ENCODE results near the gene HAT1.
A peak's percentile ranks its signal among the peaks of the same experiment; 100 is the strongest.
"Not testable (repeated sequence)": the region's sequence is repeated elsewhere in the genome, so short reads cannot be mapped to it uniquely, and the experiment has no call there.

The HAT1 gene, protein sequence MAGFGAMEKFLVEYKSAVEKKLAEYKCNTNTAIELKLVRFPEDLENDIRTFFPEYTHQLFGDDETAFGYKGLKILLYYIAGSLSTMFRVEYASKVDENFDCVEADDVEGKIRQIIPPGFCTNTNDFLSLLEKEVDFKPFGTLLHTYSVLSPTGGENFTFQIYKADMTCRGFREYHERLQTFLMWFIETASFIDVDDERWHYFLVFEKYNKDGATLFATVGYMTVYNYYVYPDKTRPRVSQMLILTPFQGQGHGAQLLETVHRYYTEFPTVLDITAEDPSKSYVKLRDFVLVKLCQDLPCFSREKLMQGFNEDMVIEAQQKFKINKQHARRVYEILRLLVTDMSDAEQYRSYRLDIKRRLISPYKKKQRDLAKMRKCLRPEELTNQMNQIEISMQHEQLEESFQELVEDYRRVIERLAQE

DNA sequence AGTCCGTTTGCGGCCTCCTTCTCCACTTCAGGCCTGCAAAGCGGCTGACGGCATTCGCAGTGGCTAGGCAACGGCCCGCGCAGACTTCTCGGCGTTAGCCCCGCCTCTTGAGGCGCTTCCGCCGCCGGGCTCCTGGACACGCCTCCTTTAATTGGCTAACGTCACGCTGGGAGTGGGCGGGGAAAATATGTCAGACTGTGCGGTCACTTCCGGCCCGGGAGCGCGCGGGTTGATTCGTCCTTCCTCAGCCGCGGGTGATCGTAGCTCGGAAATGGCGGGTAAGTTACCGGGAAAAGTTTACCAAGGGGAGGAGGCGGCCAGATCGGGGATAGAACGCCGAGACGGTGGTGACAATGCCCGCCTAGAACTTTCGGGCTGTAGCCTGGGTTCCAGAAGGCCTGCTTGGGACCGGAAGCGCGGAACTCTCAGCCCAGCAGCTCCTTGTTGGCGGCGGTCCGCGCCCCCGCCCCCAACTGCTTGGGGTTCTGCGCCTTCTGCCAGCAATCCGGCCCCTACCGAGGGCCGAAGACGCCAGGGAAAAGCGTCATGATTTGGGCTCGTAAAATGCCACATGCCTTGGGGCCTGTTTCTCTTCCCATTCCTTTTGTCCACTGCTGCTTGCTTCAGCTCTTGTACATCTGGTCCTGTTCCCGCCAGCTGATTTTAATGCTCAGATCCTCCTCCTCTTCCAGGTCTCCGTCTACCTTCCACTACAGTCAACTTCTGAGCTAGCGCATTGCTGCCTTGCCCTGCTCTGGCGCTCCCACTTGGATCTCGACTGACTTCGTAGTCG, at the start of gene HAT1:
HAT1 (plus strand) TSS at position 232 of the 793 bp plus-strand sequence; CDS start at position 272, 40 bp downstream.
- DNase-seq (ENCODE audit: low read depth in 2 of 2): peak; percentile 94 to 97

DNA sequence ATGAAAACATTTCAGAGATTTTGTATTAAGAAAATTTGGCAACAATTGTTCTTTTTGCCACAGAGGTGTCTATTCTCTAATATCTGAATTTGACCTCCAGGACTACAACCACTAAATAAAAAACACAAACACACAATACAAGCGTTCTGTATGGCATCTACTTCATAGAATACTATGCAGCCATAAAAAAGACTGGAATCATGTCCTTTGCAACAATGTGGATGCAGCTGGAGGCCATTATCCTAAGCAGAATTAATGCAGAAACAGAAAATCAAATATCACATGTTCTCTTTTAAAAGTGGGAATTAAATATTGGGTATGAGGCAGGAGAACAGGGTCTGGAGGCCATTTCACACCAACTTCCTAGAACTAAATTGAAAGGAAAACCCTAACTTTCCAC, 47.7 kb upstream of the HAT1 start:
- DNase-seq (ENCODE audit: low read depth in 2 of 2): no peak

GRCh38 chr2:171874963-171875362, 47.3 kb upstream of the HAT1 start:
- DNase-seq (ENCODE audit: low read depth in 2 of 2): no peak

- DNase-seq (ENCODE audit: low read depth in 2 of 2): no peak
These were observed 43.7 kb upstream of the HAT1 start for GRCh38 chr2:171878481-171878993.

DNA sequence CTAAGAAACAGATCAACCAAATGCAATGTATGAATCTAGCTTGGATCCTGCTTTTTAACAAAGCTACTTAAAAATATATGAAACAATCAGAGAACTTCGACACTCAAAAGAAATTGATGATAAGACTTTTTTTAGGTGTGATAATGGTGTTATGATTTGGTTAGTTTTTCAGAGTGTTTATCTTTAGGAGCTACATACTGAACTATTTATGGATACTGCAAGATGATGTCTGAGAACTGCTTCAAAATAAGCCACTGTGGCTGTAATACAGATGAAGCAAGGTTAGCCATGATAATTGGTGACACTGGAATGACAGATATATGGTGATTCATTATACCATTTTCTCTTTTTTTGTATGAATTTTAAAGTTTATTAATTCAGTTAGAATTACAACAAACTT, 42.4 kb upstream of the HAT1 start:
- no peak for DNase-seq (ENCODE audit: low read depth in 2 of 2)

DNA sequence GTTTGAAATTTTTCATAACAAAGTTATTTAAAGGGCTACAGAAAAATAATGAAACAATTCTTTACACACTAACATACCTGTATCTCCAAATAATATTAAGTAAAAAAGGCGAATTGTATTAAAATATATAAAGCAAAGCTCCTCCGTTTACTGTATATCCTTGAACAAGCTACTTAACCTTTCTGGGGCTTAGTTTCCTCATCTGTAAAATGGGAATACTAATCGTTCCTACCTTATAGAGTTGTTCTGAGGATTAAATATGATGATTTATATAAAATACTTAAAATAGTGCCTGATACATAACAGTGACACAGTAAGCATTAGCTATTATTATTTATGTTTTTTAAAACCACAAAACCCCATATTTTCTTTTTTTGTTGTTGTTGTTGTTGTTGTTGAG, 41.5 kb upstream of the HAT1 start:
- DNase-seq (ENCODE audit: low read depth in 2 of 2): no peak

GRCh38 chr2:171882089-171882769, 40.0 kb upstream of the HAT1 start:
- no peak for DNase-seq (ENCODE audit: low read depth in 2 of 2)

DNA sequence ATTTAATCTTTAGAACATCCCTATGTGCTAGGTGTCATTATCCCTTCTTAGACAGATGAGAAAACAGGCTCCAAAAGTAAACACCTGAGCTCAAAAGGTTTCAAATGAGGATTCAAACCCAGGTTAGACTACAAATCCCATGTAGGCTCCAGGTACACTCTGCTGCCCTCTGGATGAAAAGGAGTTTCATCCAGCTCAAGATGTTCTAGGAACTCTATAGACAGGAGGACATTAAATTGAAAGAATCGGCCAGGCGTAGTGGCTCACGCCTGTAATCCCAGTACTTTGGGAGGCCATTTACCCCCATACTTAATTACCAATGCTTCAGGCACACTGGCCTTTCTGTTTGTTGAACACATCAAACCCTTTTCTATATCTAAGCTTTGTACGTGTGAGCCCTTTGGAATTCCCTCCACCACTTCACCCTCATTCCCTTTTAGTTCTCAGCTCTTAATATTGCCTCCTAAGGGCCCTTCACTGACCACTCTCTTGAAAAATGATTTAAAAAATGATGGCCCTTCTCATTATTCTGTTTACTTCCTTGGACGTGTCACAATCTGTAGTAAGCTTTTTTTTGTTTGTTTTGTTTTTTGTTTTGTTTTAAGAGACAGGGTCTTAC, 38.9 kb upstream of the HAT1 start:
- DNase-seq (ENCODE audit: low read depth in 2 of 2): no peak

- no peak for DNase-seq (ENCODE audit: low read depth in 2 of 2)
These were observed 32.9 kb upstream of the HAT1 start for GRCh38 chr2:171889333-171889732.

DNA sequence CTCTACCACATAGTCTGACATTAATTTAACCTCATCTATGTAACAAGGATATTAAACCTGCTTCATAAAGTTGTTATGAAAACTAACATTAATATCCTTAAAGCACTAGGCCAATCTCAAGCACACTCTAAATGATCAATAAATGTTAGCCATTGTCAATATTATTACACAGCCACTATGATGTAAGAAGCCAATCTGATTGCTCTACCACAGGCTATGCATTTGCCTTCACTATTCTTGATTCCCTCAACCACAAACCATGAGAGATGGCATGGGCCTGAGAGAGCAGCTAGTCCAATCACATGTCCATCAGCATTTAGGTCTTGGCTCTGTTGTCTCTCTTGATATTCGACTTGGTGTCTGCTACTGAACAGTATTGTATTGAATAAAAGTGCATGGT, 32.5 kb upstream of the HAT1 start:
- no peak for DNase-seq (ENCODE audit: low read depth in 2 of 2)

DNA sequence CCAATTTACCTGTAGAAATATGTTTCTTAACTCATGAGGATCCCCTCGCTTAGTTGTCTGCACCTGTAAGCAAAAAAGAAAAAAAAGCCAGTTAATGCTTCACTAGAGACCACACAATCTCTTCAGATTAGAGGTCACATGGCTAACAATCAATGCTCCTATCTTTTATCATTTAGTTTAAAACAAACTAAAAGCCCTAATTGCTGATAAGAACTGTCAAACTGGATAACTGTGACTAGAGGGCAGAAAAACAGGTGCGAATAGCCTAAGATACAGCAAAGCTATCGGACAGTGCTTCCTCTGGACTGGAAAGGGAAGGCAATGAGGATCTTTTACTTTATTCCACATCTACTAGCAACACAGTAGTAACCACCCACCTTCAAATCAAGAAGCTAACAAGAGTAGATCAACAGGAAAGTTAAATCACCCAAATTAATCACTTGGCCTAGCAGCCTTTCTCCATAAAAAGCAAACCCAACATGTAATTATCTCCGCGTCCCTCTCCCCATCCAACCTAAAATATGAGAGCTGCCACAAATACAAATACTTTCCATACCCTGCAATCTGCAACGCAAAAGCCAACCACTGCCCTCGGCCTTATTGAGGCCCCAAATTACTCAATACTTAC, 29.0 kb upstream of the HAT1 start:
- DNase-seq (ENCODE audit: low read depth in 2 of 2): no peak

GRCh38 chr2:171893824-171894611, 28.2 kb upstream of the HAT1 start, which contains the start of gene SLC25A12:
Gene SLC25A12 (minus strand): TSS chr2:171894244. CDS start chr2:171894214, 30 bp downstream.
- peak; percentile 34 to 69 for DNase-seq (ENCODE audit: low read depth in 2 of 2)

DNA sequence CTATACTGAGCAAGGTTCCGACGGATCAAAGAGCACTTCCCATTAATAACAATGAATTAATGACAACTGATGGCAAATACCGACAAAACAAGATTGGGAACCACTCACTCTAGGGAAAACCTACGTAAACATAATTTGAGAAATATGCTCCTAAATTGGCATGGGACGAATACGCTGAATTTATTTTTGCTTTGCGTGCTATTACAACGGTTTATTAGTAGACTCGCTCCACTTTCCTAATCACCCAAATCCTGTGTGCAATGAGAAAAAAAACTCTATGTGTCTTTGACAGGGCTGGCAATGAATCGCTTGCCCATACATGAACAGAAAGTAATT, 27.7 kb upstream of the HAT1 start:
- DNase-seq (ENCODE audit: low read depth in 2 of 2): no peak

GRCh38 chr2:171895786-171896185, 26.5 kb upstream of the HAT1 start:
- no peak for DNase-seq (ENCODE audit: low read depth in 2 of 2)

GRCh38 chr2:171899623-171900282, 22.5 kb upstream of the HAT1 start:
- DNase-seq (ENCODE audit: low read depth in 2 of 2): not testable (repeated sequence)

DNA sequence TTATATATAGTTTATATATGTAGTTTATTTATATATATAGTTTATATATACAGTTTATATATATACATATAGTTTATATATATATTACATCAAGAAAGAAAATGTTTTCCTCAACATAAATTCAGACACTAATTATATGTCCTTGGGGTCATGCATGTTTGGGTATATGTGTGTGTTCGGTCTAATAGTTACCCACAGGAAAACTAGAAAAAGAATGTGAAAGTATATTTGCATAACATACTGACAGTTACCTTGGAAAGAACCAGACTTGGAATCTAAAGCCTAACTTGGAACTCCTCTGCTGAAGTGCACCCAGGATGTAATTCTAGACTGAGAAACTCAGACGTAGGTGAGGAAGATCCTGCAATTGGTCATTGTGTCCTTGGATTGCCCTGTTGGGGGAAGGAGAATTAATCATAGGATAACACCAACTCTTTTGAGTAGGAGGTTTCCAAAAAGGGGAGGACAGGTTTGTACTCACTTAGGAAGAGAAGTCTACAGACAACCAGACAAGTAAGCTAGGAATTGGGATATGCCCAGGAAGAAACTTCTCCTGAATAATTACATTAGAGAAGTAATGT, 19.3 kb upstream of the HAT1 start:
- DNase-seq (ENCODE audit: low read depth in 2 of 2): no peak

DNA sequence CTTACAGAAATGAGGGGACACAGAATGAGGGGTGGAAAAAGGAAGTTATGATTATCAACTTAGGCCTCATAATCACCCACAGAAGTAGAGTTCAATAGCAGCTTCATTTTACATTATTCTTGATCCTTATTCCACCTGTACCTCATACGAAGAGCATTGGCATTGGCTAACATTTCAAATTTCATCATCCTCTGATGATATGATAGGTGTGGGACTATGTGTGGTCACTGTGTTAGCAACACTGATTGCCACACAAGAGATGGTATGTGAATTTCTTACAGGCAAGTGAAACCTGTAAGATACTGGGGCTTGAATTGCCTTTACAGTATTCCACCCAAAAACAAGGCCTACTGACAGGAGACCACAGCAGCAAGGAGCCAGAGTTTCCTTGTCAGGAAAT, 14.0 kb upstream of the HAT1 start:
- DNase-seq (ENCODE audit: low read depth in 2 of 2): no peak

DNA sequence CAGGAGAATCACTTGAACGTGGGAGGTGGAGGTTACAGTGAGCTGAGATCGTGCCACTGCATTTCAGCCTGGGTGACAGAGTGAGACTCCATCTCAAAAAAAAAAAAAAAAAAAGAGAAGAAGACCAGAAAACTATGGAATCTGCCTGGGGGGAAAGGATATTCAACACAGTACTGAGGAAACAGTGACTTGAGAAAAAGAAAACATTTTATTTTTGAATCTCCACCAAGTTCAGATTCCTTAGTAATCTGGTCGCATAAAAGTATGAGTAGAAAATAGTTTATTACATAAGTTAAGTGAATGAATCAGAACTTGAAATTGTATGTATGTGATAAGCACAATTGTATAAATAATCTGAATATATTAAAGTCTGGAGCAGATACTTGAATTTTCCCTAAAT, 13.0 kb upstream of the HAT1 start:
- no peak for DNase-seq (ENCODE audit: low read depth in 2 of 2)

GRCh38 chr2:171910494-171910893, 11.8 kb upstream of the HAT1 start:
- no peak for DNase-seq (ENCODE audit: low read depth in 2 of 2)

DNA sequence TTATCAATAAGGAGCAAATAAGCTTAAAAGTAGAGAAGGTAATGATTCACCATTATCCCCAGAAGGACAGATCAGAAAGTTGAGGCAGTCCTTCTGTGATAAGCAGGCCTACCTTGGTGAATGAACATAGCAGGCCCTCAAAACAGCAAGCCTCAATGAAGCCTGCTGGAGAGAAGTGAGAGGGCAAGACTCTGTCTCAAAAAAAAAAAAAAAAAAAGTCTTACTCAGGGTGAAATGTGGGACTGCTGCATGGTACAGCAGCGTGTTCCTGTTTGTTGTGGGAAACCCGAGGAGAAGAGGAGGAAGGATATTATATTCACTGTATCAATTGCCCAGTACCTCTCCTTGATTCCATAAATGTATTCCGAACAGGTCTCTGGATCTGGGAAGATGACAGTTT, 8.7 kb upstream of the HAT1 start:
- DNase-seq (ENCODE audit: low read depth in 2 of 2): no peak
